Gastrocnemius medialis (tissue), 4 donors: ENCODE data around the gene MYEF2.

Experiments
- POLR2A ChIP-seq, 2 donors: fragments of 450-650 bp; IDR thresholded peaks; one replicate each; pipeline ENCODE4 v1.6.1; 2017; ENCODE audit warnings: antibody characterized with exemption in 2 of 2, mild to moderate bottlenecking in 2 of 2, moderate library complexity in 2 of 2
- TF ChIP-seq, protein P1 (sequence below), 5 experiments: fragments of 450-650 bp in 3 of 5; fragments of 200-600 bp in 2 of 5; sonication (generic) in 2 of 5; IDR thresholded peaks in 4 of 5; conservative IDR thresholded peaks in 1 of 5; 1 replicate in 4 of 5; 2 replicates in 1 of 5; pipeline ENCODE4 v1.5.1; 2016 to 2019; ENCODE audit warnings: antibody characterized with exemption in 5 of 5, mild to moderate bottlenecking in 3 of 5, moderate library complexity in 3 of 5

DNA sequence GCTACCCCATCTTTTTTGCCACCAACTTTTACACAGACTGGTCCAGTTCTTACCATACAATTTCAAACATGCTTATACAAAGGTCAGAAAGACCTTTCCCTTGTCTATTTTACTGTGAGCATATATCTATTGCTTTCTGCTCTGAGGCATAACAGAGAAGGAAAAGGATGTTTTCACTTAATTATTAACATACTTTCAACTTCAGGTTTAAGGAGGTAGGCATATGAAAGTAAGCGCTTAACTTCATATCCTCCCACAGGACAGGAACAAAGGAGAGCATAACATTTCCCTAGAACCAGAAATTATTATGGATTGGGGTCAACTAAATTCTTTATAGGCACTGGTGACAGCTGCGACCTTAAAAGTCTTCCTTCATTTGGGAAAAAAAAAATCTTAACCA, 1.1 kb downstream of the MYEF2 start:
- TF ChIP-seq, protein P1, sequence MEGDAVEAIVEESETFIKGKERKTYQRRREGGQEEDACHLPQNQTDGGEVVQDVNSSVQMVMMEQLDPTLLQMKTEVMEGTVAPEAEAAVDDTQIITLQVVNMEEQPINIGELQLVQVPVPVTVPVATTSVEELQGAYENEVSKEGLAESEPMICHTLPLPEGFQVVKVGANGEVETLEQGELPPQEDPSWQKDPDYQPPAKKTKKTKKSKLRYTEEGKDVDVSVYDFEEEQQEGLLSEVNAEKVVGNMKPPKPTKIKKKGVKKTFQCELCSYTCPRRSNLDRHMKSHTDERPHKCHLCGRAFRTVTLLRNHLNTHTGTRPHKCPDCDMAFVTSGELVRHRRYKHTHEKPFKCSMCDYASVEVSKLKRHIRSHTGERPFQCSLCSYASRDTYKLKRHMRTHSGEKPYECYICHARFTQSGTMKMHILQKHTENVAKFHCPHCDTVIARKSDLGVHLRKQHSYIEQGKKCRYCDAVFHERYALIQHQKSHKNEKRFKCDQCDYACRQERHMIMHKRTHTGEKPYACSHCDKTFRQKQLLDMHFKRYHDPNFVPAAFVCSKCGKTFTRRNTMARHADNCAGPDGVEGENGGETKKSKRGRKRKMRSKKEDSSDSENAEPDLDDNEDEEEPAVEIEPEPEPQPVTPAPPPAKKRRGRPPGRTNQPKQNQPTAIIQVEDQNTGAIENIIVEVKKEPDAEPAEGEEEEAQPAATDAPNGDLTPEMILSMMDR (IDR thresholded peaks at IDR 0.05 in 4 of 5, conservative IDR thresholded peaks at IDR 0.05 in 1 of 5) = no peak
- no peak for TF ChIP-seq POLR2A (IDR thresholded peaks at IDR 0.05)
